Measurements from ENCODE around the gene ALDH18A1.
"Not testable (repeated sequence)": the region's sequence is repeated elsewhere in the genome, so short reads cannot be mapped to it uniquely, and the experiment has no call there.

ALDH18A1 gene

DNA sequence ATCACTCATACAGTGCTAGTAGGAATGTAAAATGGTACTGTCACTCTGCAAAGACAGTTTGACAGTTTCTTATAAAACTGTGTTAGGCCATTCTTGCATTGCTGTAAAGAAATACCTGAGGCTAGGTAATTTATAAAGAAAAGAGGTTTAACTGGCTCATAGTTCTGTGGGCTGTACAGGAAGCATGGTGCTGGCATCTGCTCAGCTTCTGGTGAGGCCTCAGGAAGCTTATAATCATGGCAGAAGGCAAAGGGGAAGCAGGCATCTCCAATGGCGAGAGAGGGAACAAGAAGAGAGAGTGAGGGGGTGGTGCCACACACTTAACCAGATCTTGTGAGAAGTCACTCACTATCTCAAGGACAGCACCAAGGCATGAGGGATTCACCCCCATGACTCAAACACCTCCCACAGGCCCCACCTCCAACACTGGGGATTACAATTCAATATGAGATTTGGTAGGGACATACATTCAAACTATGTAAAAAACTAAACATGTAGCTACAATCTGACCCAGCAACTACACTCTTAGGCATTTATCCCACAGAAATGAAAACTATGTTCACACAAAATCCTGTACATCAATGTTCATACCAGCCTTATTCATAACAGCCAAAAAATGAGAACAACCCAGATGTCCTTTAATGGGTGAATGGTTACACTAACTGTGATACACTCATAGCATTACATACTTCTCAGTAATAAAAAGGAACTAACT is 5.0 kb downstream of the ALDH18A1 start:
- in situ Hi-C loops (cut with MboI; ENCODE audit: low sequenced_read_pairs) = no loop called here

DNA sequence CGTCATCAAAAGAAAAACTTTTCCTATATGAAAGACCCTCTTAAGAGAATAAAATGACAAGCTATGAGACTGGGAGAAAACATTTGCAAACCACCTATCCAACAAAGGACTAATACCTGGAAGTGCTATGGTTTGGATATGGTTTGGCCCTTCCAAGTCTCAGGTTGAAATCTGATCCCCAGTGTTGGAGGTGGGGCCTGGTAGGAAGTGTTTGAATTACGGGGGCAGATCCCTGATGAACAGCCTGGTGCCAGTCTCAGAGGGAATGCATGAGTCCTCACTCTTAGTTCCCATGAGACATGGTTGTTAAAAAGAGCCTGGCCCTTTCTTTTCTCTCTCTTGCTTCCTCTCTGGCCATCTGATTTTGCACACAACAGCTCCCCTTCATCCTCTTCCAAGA is 6.3 kb downstream of the ALDH18A1 start:
- in situ Hi-C loops (cut with MboI; ENCODE audit: low sequenced_read_pairs) = no loop called here

DNA sequence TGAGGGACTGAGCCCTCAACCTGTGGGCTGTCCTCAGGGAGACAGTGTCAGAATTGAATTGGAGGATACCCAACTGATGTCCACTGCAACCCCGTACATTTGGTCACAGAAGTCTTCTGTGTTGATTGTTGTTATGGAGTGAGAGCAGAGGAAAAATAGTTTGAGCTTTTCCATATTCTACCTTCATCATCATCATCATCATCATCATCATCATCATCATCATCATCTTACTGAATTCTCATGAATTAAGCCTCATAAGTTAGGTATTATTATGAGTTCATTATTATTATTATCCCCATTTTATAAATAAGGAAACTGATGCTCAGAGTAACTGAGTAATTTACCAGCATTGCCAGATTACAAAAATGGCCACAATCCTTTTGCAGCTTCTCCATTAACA is 8.4 kb downstream of the ALDH18A1 start:
- in situ Hi-C loops (cut with MboI; ENCODE audit: low sequenced_read_pairs) = no loop called here

DNA sequence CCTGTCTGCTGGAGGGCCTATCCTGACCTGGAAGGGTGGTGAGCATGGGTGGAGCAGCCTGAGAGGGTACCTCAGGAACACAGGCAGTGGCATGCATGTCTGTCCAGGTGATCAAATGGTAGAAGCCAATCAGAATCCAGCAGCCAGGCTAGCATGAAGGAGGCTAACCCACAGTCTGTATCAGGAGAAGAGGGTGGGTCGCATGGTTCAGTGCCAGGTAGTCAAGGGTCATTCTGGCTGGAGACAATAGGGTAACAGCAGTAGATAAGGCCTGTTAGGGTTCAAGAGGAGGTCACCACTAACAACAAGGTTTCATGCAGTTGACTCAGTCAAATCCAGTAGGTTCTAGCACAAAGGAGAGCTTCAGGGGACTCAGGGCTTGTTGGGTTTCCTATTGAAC is 10.4 kb downstream of the ALDH18A1 start:
- in situ Hi-C loops (cut with MboI; ENCODE audit: low sequenced_read_pairs) = no loop called here

DNA sequence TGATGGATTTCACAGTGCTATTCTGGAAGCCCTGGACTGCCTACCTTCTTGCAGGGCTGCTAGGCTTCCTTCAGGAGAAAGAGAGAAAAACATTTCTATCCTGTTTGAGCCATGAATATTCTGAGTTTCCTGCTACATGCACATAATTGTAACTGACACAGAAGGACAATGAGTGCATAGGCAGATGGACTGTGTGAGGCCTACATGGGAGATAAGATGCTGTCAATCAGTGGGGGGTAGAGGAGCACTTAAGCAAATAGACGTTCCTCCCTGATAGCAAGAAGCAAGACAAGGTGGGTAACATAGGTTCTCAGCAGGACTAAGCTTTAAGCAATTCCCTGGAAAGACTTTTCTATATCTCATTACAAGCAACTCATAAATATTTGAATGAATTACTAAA is 11.6 kb downstream of the ALDH18A1 start:
- in situ Hi-C loops (cut with MboI; ENCODE audit: low sequenced_read_pairs) = no loop called here

DNA sequence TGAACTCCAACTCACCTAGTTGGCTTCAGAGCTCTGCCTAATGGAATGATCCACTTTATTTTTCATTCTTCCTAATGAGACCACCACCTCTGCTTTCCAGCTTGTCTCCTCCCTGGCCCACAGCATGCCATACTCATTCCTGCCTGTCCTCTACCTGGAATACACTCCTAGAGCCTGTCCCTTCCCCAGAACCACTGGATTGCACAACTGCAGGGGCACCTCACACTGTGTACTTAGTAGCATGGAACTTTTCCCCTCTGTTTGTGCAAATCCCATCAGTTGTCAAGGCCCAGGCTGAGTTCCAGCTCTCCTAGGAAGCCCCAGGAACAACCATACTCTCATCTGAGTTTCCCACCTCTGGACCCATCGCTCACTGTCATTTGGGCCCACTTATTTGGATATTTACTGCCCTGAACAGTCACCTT is 15.6 kb downstream of the ALDH18A1 start:
- in situ Hi-C loops (cut with MboI; ENCODE audit: low sequenced_read_pairs) = no loop called here

DNA sequence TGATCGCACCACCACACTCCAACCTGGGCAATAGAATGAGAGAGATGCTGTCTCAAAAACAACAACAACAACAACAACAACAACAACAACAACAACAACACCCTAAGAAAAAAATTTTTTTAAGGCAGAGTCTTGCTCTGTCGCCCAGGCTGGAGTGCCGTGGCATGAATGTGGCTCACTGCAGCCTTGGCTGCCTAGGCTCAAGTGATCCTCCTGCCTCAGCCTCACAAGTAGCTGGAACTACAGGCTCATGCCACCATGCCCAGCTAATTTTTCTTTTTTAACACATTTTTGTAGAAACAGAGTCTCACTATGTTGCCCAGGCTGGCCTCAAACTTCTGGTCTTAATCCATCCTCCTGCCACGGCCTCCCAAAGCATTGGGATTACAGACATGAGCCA is 18.6 kb downstream of the ALDH18A1 start:
- in situ Hi-C loops (cut with MboI; ENCODE audit: low sequenced_read_pairs) = no loop called here

DNA sequence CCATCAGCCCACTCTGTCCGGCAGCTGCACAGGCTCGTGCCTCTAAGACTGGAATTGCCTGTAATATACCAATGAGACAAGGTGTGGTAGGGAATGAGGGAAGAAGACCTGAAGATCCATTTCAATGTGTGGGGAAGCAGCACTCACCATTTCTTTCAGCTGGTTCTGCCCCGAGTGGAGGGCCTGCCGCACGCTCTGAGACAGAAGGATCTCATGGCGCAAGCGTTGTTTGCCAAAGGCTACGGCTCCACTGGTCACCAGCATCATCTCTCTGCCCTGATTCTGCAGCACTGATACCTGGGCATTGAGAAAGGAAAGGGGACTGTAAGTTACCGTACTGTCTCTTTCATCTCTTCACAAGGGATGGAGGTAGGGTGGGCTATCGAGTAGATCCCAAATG is 19.4 kb downstream of the ALDH18A1 start:
- in situ Hi-C loops (cut with MboI; ENCODE audit: low sequenced_read_pairs) = no loop called here

DNA sequence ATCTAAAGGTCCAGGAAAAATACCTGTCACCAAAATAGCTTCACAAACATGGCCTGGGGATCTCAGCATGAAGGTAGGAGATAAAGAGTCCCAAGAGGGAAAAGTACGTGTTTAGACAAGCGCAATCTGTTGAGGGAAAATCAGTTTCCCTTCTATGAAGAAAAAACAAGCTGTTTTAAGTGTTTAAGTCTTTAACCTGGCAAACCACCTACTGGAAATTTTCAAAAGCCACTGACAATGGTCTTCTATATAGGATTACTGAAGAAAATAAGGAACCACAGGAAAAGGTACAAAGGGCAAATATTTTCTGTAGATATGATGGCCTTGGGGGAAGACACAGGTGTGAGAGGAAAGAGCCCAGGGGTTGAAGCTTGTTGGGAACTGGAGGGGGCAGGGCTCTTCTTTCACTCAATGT is 21.2 kb downstream of the ALDH18A1 start:
- in situ Hi-C loops (cut with MboI; ENCODE audit: low sequenced_read_pairs) = no loop called here

DNA sequence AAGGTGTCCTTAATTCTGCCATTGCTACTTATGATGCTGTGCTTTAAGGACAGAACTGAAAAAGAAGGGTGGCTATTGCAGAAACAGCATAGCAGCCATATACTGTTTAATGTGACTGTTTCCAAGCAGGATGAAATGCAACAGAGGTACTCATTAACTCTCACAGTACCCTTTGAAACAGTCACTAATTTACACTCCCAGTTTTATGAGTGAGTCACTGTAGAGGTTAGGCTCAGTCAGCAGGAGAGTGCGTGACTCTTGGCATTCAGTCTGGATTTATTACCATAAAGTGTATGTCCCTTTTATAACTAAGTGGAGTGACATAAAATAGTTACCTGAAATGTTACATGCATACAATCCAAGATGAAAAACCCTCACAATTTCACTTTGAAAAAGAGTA is 27.7 kb downstream of the ALDH18A1 start:
- in situ Hi-C loops (cut with MboI; ENCODE audit: low sequenced_read_pairs) = no loop called here

DNA sequence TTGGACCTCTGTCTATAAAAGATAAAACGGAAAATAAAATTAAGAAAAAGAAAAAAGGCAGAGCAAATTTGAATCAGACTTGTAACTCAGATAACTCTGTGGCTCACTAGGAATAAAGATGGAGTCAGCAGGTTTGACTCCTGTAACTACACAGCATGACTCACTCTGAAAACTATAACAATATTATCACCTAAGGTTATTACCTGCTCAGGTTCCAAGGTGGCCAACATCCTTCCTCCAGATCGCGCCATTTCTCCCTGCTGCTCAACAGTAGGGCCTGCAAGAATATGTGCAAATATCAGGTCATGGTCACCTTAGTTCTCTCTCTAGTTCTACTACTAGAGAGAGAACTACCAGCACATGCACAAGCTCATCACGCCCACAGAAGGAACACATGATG is 30.0 kb downstream of the ALDH18A1 start:
- in situ Hi-C loops (cut with MboI; ENCODE audit: low sequenced_read_pairs) = no loop called here

DNA sequence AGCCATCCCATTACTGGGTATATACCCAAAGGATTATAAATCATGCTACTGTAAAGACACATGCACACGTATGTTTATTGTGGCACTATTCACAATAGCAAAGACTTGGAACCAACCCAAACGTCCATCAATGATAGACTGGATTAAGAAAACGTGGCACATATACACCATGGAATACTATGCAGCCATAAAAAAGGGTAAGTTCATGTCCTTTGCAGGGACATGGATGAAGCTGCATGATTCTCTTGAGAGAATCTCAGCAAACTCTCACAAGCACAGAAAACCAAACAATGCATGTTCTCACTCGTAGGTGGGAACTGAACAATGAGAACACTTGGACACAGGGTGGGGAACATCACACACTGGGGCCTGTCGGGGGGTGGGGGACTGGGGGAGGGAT is 36.1 kb downstream of the ALDH18A1 start:
- in situ Hi-C loops (cut with MboI; ENCODE audit: low sequenced_read_pairs) = not testable (repeated sequence)

DNA sequence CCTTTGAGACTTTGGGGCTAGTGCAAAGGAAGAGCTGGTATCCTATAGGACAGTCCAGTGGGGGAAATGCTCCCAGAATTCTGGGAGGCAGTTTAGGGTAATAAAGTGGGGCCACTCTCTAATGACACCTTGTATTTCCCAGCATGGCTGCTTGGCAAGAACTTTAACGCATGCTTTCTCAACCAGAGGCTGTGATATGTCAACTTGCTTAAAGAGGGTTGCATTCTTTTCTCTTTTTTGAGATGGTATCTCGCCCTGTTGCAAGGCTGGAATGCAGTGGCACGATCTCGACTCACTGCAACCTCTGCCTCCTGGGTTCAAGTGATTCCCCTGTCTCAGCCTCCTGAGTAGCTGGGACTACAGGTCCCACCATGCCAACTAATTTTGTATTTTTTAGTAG is 38.4 kb downstream of the ALDH18A1 start:
- in situ Hi-C loops (cut with MboI; ENCODE audit: low sequenced_read_pairs) = no loop called here

DNA sequence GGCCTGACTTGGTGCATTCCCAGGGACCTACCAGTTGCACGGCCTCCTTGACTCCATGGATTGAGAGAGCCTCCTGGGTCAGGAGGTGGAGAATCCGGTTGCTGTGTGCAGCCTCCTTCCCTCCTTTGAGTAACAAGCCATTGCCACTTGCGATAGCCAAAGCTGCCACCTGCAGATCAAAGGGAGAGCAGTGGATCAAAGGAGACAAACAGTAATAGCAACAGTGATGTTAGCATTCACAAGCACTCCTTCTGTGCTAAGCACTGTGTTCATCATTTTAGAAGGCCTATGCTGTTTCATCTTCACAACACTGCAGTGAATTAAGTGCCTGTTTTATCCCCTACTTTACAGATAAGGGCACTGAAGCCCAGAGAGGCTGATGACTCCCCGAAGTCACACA is 40.1 kb downstream of the ALDH18A1 start:
- in situ Hi-C loops (cut with MboI; ENCODE audit: low sequenced_read_pairs) = no loop called here

DNA sequence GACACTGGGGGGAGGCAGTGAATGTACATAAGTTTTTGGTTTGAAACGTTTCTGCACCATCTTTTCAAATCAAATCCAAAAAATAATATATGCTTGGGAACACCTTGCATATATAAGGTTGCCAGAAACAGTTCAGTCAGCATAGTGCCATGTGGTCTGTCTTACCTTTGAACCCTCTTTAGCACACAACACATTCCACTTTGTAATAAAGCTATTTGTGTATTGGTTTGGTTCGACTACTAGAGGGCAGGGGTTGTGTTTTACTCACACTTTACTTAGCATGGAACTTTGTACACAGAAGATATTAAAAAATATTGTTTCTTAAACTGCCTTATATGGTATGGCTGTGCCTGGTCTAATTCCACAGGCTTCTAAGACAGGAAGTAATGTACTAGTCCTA is 43.2 kb downstream of the ALDH18A1 start:
- in situ Hi-C loops (cut with MboI; ENCODE audit: low sequenced_read_pairs) = no loop called here

DNA sequence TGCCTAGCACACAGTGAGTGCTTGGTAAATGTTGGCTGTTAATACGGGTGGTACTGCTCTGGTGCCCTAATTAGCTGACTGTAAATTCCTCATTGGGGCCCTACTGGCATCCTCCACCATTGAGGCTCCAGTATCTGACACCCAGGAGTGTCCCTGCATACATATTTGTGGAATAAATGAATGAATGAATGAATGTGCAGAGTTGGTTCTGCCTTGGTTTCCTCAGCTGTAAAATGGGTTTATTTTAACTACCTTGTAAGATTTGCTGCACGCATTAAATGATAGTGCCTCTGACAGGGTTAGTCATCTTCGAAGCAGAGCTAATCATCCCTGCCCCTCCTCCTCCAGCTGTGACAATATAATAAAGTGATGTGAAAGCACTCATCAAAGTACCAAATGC is 45.8 kb downstream of the ALDH18A1 start:
- in situ Hi-C loops (cut with MboI; ENCODE audit: low sequenced_read_pairs) = no loop called here

DNA sequence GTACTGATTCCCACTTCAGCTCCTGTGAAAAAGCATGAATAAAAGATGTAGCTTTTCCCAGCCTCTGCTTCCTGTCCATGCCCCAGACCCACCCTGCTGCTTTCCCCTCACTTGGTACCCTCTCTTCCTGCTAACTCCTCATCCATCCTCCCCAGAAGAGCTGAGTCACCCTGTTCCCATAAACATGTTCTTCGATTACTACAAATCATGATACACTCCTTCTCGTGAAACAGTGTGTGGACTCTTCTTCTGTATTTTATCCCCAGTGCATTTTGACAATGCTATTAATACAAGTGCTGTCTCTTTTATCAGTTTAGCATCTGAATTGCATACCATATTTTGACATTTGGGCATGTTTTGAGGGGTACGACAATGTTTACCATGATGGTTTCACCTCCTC is 49.6 kb downstream of the ALDH18A1 start:
- in situ Hi-C loops (cut with MboI; ENCODE audit: low sequenced_read_pairs) = no loop called here

DNA sequence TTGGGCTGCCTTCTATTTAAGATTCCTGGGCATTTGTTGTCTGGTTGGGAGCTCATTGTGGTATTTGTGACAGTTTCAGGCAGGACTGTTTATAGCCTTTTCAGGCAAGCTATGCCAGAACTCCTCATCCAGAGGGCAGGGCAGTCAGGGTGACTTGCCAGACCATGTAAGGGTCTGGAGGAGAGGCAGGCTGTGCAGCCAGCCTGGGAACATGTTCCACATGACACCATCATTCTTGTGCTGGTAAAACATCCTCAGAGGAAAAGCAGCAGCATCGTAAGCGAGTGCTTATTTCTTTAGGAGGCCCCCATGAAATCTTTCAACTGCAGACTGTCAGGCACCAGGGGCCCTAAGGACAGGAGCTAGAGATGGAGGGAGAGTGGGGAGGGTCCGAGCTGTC is 51.3 kb downstream of the ALDH18A1 start:
- in situ Hi-C loops (cut with MboI; ENCODE audit: low sequenced_read_pairs) = no loop called here

DNA sequence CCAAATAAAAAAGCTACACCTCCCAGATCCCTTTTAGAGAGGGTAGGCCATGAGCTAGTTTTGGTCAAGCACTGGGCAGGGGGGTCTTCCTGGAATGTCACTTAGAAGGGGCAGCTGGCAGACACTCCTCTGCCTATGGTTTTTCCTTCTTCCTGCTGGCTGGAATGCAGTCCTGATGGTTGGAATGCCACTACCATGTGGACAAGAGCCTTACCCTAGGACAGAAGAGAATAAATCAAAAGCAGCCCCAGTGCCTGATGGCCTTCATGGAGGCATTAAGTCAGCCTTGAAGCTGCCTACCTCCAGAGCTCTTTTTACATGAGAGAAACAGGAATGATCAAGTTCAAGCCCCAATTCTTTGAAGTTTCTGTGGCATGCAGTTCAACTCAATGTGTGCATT is 51.9 kb downstream of the ALDH18A1 start:
- in situ Hi-C loops (cut with MboI; ENCODE audit: low sequenced_read_pairs) = no loop called here

DNA sequence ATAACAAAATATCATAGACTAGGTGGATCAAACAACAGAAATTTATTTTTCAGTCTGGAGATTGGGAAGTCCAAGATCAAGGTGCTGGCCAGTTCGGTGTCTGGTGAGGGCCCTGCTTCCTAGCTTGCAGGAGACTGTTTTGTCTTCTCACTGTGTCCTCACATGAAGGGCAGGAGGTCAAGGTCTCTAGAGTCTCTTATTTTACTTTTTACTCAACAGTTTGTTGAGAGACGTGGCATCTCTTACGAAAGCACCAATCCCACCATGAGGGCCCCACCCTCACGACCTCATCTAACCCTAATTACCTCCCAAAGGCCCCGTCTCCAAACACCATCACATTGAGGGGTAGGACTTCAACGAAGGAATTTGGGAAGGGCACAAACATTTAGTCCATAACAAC is 54.1 kb downstream of the ALDH18A1 start:
- in situ Hi-C loops (cut with MboI; ENCODE audit: low sequenced_read_pairs) = no loop called here

DNA sequence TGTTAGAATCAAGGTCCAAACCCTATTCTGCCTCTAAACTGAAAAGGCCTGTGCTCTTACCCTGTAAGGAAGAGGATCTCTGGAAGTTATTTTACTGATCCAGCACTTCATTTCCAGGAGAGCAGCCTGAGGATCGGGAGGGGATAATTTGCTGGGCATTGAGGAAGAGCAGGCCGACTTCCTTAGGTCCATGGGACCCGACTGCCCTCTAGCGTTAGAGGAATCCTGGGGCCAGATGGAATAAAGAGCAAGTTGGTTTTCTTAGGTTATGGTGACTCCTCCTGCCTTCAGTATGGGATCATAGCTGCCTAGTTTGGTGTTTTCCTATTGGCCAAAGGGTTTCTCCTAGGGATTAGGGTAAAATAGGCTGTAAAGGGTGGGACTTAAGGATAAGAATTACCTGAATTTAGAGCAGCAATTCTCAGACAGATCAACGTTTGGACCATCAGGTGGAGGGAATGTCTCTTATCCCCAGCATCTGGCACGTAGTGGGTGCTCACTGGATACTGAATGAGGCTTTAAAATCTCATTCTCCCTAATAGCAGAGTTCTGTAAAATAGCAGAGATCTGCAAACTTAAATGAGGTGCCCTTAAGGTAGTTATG is 55.3 kb downstream of the ALDH18A1 start:
- in situ Hi-C loops (cut with MboI; ENCODE audit: low sequenced_read_pairs) = no loop called here

DNA sequence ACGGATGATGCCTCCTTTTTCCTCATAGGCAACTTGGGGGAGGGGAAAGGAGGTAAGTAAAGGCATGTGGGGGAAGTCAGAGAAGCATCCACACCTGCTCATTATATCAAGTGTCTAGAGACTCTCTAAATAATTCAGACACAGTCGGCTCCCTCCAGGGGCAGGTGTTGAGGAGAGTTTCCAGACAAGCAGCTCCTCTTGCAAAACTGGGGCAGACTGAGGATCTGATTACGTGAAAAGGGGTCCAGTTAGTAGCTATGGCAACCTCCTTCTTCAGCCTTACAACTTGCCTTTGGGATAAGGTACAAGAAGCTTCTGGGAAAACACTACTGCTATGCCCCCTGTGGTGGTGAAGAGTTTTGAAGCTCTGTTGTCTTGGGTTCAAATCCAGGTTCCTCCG is 56.4 kb downstream of the ALDH18A1 start:
- in situ Hi-C loops (cut with MboI; ENCODE audit: low sequenced_read_pairs) = no loop called here

DNA sequence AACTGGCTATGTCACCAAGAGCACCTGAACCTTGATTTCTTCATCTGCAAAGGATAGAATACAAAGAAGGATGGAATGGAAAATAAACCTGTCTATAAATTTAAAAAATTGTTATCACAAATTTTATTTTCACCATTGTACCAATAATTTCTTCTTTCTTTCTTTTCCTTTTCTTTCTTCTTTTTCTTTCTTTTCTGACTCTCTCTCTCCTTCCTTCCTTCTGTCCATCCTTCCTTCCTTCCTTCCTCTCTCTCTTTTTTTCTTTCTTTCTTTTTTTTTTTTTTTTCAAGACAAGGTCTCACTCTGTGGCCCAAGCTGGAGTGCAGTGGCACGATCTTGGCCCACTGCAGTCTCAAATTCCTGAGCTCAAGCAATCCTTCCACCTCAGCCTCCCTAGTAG is 58.7 kb downstream of the ALDH18A1 start:
- in situ Hi-C loops (cut with MboI; ENCODE audit: low sequenced_read_pairs) = loop anchor here (10.0 kb wide), 1 partner anchor 173 kb away; no protein-coding TSS in a partner anchor
